HG02759 (cell line): ENCODE measurements around the gene POLN.
A peak's percentile ranks its signal among the peaks of the same experiment; 100 is the strongest.

ENCODE experiments used
- ATAC-seq: cut with Tn5 transposase; IDR thresholded peaks from one replicate; pipeline ENCODE4 v1.9.1; 2021; ENCODE audit warnings: mild to moderate bottlenecking, moderate library complexity; ENCODE audit not compliant: unreplicated experiment

POLN gene

DNA sequence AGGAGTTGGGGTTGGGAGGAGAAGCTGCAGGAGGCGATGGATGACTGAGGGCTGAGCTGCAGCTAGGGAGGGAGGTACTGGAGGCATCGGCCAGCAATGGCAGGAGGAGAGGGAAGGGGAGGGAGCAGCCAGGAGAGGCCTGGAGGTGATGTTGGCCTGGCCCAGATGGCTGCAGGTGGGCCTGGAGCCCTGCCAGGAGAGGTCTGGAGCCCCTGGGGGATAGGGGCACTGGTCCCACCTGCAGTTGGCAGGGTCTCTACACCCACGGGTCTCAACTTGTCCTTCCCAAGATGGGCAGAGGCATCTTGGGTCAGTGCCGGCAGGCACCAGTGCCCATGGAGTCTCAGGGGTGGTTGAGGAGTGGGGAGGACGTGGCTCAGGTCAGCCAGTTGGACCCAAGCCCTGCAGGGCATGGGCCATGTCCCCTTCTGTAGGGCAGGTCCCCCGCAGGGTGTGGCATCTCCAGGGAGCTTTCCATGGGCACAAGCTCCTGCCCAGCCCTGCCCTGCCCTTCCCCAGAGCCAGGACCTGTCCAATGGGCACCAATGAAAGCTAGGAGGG, 22.6 kb upstream of the POLN start:
- no peak for ATAC-seq

DNA sequence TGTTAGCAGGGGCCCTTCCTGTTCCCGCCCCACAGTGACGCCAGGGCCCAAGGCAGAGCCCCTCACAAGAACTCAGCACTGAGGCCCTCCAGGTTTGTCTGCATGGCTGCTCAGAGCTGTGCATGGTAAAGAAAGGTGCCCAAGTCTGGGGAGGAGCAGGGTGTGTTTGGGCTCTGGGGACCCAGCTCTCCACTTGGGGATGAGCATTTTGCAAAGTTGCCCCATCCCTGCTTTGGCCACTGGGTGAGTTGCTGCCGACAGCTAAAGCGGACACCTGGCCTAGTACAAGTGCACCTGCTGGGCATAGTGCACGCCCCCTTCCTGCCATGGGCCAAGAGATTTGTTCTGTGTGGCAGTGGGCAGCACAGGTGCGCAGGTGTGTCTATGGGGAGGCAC, 22.0 kb upstream of the POLN start:
- ATAC-seq: no peak

DNA sequence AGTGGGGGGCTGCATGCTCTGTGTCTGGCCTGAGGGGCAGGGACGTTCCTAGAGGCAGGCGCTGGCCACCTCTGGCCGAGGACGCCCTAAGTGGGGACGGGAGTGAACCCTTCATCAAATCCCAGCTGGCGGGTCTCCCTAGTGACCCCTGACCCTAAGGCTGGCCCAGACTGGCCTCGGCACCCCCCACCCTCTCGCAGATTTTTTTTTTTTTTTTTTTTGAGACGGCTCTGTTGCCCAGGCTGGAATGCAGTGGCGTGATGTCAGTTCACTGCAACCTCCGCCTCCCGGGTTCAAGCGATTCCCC, 21.0 kb upstream of the POLN start:
- ATAC-seq: no peak

DNA sequence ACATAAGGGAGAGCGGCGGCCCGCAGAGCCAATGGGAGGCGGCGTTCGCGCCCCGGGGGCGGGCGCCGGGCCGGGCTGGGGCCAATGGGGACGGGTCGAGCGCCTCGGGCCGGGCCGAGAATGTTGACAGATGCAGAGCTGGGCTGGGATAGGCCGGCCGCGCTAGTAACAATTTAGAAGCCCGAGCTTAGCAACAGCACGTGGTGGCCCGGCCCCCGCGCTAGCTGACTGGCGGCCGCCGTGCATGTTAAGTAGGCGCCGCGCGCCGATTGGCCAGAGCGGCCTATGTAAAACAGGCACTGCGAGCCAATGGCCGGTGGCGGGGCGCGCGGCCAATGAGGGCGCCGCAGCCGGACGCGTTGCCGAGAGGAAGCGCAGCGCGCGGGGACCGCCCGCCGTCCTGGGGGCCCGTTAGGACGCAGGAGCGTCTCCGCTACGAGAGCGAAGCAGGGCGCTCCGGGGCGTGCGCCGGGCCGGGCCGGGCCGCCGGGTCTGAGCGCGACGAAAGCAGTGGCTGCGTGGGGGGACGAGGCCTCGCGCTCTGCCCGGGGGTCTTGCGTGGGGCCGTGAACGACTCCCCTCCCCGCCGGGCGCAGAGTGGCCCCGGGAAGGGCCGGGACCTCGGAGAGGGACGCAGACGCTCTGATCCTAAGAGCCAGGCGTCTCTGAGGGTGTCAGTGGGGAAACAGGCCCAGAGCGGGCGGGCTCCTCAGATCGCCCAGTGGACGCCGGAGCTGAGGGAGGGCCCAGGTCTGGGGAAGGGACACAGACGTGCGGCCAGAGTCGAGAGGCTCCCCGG, 20.4 kb upstream of the POLN start:
- ATAC-seq: peak; percentile 91

DNA sequence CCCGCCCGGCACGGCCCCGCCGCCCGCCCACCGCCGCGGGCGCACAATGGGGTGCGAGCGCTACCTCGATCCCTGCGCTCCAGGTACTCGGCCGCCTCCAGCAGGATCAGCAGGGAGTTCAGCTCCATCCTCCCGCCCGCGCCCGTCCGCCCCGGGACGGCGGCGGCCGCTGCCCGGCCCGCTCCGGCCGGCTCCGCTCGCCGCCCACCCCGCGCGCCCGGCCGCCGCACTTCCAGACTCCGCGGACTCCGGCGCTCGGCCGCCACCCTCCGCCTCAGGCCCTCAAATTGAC, 19.9 kb upstream of the POLN start, which contains the start of gene MXD4:
Gene MXD4 (minus strand): TSS at position 257 of the 292 bp plus-strand sequence. CDS start 129 bp downstream, at position 128.
- peak; percentile 1 for ATAC-seq

DNA sequence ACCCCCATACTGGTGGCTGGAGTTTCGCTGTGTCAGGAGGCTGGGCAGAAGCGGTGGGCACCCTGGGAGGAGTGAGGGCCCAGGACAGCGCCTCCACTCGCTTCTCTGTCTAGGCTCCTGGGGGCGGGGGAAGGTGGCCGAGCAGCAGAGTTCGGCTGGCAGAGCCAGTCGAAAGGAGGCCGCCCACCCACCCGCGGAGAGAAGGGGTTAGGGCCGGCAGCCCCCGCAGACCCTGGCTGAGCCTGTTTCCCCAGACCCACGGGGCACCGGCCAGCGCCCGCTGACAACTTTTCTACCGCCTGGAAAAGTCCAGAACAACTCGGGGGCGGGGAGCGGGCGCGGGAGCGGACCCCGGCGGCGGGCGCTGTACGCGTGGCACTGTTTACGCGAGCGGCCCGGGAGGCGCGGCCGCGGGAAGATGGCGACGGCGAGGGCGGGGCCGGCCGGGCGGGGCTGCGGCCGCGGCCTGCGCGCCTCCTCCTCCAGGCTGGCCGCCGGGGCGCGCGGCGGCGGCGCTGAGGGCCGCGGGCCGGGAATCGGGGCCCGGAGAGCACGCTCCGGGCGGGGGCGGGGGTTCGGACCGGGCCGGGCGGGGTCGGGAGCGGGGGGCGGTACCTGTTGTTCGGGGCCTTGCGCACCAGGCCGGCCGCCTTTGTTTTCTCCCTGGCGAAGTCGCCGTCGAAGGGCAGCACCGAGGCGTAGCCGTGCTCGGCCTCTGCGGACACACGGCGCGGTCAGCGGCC, 19.4 kb upstream of the POLN start:
- peak; percentile 24 for ATAC-seq

DNA sequence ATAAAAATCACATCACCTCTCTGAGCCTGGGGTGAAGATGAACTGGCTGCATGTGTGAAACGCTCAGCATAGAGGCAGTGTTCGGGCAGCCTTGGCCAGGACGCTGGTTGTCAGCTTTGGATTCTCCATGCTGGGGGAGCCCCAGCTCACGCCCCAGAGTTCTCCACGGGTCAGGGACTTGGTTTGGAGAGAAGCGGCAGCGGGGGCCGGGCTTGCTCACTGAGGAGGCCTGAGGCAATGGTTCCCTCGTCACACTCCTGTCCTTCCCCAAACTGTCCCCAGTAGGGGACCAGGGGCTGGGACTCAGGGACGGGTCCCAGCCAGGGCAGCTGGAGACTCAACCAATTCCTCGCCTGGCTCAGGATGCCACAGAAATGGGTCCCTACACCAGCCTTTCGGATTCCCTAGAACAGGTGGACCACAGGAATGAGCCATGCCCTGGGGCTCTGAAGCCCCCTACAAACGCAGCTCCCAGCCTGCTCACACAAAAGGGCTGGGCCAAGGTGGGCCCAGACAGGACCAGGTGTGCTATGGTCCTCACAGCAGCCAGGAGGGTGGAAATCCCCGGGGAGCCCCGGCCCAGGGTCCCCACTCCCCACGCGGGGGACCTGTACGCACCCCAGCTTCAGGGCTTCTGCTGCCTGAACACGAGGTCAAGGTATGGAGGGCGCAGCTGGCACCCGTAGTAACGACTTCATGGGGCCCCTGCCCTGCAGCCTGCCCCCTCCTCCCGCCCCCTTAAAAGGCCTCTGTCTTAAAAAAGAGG, 18.6 kb upstream of the POLN start:
- no peak for ATAC-seq

DNA sequence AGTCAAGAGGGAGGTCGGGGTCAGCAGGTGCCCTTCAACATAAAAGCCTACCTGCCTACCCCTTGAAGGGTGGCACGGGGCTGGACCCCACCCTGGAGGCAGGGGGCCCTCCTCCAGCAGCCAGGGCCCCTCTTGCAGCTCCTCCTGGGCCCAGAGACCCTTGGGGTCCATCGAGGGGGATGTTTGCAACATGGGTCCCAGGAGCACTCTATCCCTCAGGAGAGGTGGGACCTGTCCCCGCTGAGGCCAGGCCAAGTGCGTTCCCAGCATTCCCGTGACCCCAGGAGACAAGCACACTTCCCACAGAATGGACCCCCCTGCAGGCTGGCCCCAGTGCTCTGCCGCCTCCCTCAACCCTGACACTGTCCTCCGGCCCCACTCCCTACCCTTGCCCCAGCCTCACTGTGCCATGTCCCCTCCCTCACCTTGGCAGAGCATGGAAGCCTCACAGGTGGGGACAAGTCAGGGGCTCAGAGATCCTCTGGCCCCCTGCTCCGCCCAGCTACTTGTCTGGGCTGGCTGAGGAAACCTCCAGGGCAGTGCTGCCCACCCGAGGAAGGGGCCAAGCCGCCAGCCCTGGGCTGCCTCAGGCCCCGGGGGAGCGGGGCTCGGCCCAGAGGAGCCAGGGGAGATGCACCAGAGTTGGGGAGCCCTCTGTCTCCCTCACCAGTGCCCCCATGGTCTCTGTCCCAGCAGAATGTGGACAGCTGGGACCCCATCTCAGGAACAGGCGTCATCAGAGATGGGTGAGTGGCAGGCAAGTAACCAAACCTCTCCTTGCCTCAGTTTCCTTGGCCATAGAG, 17.8 kb upstream of the POLN start:
- no peak for ATAC-seq

DNA sequence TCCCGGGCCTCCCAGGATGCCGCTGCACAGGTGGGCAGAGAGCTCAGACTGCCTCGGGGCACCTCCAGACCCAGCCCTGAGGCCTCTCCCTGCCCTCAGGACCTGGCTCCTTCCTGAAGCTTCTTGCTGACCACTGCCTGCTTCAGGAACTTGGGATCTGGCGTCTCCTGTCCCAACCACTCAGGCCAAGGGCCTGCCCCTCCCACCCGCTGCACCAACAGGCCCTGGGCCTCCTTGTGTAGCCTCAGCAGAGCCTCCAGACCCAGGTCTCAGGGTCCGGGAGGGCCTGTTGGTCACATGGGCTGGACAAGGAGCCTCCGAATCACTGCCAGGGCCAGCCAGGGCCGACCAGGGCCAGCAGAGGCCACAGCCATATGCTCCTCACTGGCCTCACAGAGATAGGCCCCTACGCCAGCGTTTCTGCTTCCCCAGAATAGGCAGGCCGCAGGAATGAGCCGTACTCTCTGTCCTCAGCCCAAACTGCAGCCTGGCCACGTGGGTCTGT, 17.2 kb upstream of the POLN start:
- ATAC-seq: no peak

DNA sequence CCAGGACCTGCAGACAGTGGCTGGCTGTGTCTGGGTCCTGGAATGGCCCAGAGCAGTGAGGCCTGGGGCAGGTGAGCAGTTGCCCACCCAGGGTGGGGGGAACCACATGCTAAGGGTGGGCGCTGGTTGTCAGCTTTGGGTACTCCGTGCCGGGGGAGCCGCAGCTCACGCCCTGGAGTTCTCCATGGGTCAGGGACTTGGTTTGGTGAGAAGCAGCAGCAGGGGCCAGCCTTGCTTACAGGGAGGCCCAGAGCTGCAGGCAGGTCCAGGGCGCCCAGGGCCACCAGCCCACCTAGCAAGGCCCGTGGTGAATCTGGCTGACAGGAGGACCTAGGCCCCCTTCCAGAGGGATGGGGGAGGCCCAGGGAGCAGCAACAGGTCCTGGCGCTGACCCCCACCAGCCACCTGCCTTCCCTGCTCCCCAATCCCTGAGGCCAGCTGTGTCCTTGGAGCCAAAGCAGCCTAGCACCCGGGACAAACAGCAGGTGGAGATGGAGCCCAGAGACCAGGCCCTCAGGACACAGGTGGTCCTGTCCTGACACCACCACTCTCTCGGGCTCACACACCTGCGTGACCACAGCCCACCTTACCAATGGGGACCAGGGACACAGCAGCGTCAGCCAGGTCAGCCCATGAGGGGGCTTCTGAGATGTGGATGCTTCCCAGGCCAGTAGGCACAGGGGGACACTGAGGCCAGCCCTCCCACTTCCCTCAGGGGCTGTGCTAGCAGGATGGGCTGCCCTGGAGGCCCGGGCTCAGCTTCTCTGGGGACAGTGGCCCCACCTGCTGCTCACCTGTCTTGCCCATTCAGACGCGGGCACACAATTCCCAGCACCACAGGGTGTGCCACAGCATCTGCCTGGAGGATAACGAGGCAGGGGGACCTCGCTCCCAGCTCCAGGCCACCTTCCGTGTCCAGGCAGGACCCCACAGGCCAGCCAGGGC, 16.4 kb upstream of the POLN start:
- no peak for ATAC-seq

DNA sequence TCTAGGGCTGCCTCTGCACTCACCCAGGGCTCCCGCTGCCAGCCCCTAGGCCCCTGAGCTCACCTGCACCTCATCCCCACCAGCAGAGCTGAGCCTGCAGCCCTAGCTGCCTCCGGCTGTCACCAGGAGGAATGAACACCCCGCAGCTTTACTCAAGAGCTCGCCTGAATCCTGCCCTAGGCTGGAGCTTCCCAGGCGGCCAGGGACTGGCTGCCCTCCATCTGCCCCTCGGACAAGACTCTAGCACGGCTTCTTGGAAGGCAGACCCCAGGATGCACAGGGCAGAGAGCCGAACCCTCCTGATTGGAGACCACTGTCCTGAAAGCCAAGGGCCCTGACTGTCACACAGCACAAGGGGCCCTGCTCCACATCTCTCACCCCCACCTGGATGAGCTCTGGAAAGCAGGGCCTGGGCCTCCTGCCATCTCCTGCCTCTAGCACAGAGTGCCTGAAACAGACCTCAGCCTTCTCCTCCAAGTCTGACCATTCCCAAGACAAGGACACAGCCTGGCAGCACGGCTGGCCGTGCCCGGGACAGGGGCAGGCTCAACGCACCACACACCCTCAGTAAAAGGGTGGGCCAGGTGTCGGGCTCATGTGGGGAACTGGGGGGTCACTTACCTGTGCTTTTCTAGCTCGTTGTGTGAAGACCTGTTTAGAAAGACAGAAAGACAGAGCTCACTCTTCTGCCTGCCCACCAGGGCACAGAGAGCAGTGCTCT, 15.6 kb upstream of the POLN start:
- no peak for ATAC-seq

DNA sequence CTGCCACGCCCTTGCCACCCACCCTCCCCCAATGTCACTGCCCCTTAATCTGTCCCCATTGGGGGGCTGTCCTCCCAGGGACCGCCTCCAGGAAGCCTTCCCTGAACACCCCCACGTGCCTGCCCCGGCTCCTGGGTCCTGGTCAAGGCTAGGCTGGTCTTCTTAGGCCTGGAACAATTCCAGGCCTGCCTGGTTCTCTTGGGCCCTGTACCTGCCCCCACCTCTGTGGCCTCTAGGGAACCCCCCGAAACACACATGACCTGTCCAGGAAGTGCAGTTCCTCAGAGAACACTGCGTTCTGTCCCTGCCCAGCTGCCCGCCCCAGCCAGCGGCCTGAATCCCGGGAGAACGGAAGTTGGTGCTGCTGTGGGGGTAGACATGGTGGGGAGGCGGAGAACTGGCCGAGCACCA, 14.9 kb upstream of the POLN start:
- no peak for ATAC-seq

DNA sequence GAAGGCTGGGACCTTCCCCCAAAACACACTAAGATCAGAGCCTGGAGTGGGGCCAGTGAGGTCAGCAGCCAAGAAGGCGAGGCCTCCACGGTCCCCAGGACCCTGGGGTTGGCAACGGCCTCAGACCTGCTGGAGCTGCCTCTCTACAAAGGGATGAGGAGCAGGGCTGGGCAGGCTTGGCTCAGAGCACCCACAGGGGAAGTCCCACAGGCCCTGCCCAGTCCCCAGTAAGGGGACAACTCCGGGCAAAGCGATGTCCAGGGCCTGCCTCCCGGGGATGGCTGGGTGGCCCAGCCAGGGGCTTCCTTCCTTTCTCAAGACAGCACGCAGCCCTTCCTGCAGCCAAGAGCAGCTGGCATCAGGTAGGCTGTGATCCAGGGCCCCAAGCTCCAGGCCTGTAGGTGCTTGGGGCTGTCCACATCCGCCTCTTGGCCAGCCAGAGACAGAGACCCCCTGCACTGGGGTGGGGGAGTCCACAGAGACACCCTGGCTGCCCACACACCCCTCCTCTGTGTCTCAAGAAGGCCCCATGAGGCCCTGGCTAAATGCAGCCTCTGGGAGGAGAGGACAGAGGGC, 14.3 kb upstream of the POLN start:
- ATAC-seq: no peak

DNA sequence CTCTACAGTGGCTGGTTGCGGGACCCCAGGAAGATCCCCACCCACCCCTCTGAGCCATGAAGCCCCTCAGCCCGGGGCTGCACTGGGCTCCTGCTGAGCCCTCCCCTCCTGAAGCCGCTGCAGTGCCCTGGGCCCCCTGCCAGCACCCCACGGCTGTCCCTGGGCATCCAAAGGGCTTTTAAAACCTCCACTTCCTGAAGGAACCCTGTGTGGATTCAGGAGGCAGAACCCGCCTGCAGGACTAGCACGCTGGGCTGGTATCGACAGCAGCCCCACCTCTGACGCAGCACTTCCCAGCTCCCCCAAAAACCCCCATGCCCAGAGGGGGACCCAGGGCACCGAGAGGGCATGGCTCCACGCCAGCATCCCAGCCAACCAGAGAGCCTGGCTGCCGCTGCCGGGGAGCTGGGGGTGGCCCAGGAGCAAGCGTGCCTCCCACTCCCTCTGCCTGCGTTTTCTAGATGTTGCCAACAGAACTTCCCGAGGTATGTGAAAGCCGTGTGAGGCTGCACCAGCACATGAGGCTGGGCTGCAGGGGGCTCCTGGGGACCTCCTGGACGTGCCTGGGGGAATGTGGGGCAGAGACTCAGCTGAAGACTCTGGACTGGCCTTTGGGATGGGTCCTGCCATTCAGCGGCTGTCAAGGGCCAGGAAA, 13.7 kb upstream of the POLN start:
- ATAC-seq: no peak

DNA sequence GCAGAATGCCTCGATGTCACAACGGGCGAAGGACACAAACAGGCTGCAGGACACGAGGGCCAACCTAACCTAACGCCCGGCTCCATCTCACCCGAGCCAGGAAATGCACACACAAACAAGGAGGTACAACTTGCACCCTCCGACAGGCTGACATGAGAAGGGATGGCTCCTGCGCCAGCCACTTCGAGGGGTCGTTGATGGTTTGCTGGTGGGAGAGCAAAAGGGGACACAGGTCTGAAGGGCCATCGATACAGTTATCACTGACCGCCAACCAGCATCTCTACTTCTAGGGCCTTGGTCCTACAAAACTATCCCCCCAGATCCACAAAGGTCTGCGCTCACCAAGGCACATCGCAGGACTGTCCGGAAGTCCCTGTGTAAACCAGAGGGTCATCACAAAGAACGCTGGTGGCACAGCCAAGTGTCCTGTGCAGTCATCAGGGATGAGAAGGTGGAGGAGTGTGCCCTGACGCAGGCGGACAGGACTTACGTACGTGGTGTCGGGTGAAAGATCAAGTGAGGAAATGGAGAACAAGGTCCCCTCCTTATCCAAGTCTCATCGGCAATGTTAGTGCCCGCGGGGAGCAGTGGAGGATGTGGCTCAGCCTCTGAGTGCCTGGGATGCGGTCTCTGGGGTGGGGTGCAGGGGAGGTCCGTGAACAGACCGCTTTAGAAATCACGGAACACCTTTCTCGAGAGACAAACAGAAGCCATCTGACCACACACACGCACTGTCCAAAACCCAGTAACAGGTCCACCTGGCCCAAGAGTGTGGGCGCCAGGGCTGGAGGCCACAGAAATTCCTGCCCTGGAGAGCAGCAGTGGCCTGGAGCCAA, 13.0 kb upstream of the POLN start:
- ATAC-seq: no peak

DNA sequence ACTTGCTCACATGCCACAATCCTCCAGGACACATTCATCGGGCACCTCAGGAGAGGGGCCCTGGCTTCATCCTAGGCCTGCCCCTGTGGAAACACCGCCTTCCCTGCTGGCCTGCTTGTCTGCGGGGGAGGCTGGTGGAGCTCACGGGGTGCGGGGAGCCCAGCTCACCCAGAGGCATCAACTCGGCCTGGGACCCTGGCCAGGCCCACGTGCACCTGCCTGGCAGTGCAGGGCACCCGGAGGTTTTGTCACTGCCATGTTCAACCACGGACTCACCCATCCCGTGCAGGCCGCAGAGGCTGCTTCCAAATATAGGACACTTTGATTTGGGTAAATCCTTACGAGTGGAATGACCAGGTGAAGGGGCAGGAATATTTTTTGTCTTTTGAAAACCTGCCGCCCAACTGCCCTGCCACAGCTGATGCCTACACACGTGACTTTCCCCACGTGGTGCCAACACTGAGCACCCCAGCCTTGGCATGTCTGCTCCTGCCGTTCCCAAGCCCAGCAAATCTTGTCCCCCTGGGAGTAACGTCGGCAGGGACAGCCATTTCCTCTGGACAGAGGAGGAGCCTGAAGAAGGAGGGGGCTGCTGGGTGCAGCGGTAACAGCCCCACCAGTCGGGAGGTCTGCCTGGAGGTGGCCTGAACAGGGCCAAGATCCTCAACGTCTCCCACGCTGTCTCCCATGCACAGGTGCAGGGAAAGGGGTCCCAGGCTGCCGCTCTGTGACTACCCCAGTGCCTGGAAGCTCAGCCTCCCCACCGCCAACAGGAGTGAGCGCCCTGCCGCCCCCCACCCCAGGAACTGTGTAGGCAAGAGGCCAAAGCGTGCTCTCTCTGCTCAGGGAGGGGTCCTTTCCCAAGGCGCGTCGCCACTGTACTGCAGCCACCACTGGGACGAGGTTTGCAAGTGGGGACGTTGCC, 11.5 kb upstream of the POLN start:
- no peak for ATAC-seq
